ENCODE results near the gene RNF144A.

Gene RNF144A

GRCh38 chr2:7083580-7084509, 166.6 kb downstream of the RNF144A start:
- DNase-seq (ENCODE audit: low spot score), result peak; percentile 10

DNA sequence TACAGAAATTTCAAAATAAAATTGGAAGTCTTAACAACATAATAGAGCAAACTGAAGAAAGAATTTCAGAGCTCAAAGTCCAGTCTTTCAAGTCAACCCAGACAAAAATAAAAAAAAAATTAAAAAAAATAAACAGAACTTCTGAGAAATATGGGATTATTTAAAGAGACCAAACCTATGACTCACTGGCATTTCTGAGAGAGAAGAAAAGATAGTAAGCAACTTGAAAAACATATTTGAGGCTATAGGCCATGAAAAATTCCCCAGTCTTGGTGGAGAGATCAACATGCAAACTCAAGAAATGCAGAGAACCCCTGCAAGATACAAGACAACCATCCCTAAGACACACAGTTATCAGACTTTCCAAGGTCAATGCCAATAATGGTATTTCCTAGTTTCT, 167.4 kb downstream of the RNF144A start:
- DNase-seq (ENCODE audit: low spot score), result no peak

DNA sequence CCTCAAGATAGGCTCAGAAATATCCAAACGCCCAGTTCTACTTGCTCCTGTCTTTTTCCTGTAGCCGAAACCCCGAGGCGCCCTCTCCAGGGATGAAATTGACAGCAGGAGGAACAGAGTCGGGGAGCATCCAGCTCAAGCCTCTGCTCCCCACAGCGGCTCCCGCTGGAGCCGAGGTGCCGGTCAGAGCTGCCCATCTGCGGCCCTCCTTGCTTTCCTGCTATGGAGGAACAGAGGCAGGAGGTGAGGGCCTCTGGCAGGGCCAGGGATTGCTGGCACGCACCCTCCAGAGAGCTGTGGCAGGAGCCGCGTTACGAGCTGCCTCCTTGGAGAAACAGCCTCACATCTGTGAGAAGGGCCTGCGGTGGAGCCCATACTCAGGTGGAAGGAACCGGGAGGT, 172.1 kb downstream of the RNF144A start:
- DNase-seq (ENCODE audit: low spot score), result no peak

GRCh38 chr2:7089898-7090510, 172.8 kb downstream of the RNF144A start:
- DNase-seq (ENCODE audit: low spot score), result no peak

- no peak for DNase-seq (ENCODE audit: low spot score)
Measured at GRCh38 chr2:7093376-7093775, 176.2 kb downstream of the RNF144A start.

Data from germinal center (tissue), 1 donor.